ENCODE data around the gene SMARCC2. TPM values are rescaled to one million over a fixed set of nuclear protein-coding genes. Genes with fewer than 3 reads are reported as not detected.
A peak's percentile ranks its signal among the peaks of the same experiment; 100 is the strongest.

Gene SMARCC2
- total RNA-seq, 1 donor from 2014 or later = 43.9 TPM

DNA sequence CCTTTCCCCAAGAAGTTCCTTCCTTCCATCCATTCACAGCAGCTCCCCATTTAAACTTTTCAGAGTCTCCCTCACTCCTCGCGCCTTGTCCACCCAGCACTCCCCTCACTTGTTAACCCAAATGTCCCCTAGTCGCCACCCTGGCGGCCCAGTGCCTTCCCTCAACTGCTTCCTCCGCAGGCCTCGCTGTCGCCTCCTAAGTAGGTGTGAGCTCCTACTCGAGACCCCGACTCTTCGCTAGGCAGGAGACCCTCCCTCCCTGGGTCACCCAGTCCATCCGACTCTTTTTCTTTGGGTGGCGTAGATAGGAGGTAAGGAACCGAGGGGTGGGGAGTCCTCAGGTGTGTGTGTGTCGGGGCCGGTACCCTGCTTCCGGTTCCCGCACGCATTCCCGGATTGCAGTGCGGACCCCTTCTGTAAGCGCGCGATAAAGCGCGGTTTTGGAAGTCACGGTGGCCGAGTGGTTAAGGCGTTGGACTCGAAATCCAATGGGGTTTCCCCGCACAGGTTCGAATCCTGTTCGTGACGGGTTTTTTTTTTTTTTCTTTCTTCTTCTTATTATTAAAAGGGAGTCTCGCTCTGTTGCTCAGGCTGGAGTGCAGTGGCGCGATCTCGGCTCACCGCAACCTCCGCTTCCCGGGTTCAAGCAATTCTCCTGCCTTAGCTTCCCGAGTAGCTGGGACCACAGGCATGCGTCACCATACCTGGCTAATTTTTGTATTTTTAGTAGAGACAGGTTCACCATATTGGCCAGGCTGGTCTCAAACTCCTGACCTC is 823 bp upstream of the SMARCC2 start:
- TF ChIP-seq, protein P1, sequence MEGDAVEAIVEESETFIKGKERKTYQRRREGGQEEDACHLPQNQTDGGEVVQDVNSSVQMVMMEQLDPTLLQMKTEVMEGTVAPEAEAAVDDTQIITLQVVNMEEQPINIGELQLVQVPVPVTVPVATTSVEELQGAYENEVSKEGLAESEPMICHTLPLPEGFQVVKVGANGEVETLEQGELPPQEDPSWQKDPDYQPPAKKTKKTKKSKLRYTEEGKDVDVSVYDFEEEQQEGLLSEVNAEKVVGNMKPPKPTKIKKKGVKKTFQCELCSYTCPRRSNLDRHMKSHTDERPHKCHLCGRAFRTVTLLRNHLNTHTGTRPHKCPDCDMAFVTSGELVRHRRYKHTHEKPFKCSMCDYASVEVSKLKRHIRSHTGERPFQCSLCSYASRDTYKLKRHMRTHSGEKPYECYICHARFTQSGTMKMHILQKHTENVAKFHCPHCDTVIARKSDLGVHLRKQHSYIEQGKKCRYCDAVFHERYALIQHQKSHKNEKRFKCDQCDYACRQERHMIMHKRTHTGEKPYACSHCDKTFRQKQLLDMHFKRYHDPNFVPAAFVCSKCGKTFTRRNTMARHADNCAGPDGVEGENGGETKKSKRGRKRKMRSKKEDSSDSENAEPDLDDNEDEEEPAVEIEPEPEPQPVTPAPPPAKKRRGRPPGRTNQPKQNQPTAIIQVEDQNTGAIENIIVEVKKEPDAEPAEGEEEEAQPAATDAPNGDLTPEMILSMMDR (conservative IDR thresholded peaks at IDR 0.05; ENCODE audit: low read depth, low read length) = no peak
- peak; percentile 40 for DNase-seq (ENCODE audit: low read depth)
- peak overlapping the region; percentile 92 for H3K4me3 ChIP-seq (ENCODE audit: low read depth, low read length)

- TF ChIP-seq, protein P1 (conservative IDR thresholded peaks at IDR 0.05; ENCODE audit: low read depth, low read length) = no peak
- DNase-seq (ENCODE audit: low read depth) = no peak
- H3K4me3 ChIP-seq (ENCODE audit: low read depth, low read length) = peak overlapping the region; percentile 83
These were observed 545 bp downstream of the SMARCC2 start for GRCh38 chr12:56188778-56189098.

DNA sequence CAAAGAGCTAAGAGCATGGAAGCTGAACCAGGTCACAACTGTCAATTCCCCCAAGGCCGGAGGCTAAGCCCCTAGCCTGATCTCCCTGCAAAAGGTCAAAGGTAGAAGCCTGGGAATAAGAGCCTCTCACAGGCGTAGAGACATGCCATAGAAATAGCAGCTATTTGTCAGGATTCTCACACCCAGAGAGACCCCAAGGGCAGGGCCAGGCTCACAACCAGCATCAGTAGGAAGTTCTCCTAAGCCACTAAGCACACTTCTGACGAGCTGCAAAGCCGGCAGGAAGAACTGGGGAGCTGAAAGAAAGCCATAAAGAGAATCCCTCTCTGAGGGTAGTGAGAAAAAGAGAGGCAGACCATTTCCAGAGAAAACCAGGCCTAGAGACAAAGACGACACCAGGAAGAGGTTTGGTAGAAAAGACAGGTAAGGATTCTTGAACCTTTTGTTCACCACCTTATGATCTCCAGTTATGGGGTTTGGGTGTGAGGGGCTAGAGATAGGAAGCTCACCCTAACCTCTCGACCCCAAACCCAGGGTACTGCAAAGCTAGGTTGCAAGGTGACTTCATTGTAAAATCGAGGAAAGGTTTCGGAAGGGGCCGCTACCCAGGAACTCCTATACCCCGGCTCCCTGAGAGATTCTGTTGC is 1.0 kb downstream of the SMARCC2 start:
- TF ChIP-seq, protein P1 (conservative IDR thresholded peaks at IDR 0.05; ENCODE audit: low read depth, low read length) = no peak
- no peak for DNase-seq (ENCODE audit: low read depth)
- H3K4me3 ChIP-seq (ENCODE audit: low read depth, low read length) = peak overlapping the region; percentile 83

DNA sequence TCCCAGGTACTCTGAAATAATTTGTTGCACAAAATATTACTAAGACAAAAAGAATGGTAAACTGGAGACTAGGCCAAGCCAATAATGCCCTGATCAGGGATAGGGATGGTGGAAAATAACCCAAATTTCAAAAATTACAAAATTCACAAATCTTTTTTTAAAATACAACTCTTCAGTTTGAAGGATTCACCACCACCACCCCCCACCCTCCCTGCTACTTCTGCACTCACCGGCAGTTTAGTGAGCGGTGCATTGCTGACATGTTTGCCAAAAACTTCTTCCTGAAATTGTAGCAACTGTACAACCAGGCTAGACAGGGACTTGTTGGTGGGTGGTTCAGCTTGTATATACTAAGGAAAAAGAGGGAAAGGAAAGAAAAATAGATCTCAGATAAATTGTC is 2.3 kb downstream of the SMARCC2 start:
- TF ChIP-seq, protein P1 (conservative IDR thresholded peaks at IDR 0.05; ENCODE audit: low read depth, low read length) = no peak
- no peak for DNase-seq (ENCODE audit: low read depth)
- H3K4me3 ChIP-seq (ENCODE audit: low read depth, low read length) = no peak overlapping the region

DNA sequence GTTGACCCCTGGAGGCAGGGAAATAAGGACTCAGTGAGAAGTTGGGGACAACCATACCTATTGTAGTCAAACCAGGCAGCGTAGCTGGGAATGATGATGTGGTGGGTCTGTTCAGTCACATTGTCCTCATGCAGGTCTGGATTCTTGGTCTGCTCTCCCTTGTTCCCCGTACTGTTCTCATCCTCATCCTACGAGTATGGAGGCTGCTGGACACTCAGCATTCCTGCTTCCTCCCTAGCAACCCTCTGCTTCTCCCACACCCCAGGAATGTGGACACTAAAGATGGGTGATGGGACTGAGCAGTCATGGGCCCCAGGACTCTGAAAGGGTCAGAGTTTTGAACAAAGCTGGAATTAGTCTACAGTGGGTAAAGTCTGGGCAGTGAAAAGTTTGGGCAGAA is 10.9 kb downstream of the SMARCC2 start:
- no peak overlapping the region for H3K4me3 ChIP-seq (ENCODE audit: low read depth, low read length)
- TF ChIP-seq, protein P1 (conservative IDR thresholded peaks at IDR 0.05; ENCODE audit: low read depth, low read length) = no peak
- DNase-seq (ENCODE audit: low read depth) = no peak

DNA sequence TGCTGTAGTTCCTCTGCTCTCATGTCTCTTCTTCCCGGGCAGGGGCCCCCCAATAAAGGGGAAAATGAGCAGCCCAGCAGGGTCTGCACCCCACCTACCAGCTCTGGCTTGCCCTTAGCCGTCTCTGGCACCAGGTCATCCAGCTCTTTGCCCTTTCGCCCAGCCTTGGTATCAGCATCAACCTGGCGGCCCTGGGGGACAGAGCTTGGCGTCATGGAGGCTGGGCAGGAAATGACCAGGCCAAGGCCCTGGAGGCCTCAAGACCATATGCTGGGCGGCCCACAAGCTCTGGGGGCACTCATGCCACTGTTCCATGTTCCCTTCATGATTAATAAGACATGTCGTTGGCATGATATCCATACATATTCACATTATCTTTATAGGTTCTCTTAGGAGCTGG is 16.4 kb downstream of the SMARCC2 start:
- no peak for DNase-seq (ENCODE audit: low read depth)
- no peak overlapping the region for H3K4me3 ChIP-seq (ENCODE audit: low read depth, low read length)
- TF ChIP-seq, protein P1 (conservative IDR thresholded peaks at IDR 0.05; ENCODE audit: low read depth, low read length) = no peak
